Adrenal gland (tissue), 12 donors: ENCODE results near the gene SCN3A. TPM values are rescaled to one million over a fixed set of nuclear protein-coding genes. Genes with fewer than 3 reads are reported as not detected.

Experiments used
- DNase-seq, 7 donors: peaks; one replicate each; pipeline ENCODE4 v3.0.0-alpha.2; 2019 to 2020
- H3K27ac ChIP-seq, 5 donors: fragments of 200-600 bp; sonication (generic) in 4 of 5; 1 replicate in 3 of 5; 2 replicates in 2 of 5; pipeline versions ENCODE4 v1.5.1 to v1.8.0; 2016 to 2020; ENCODE audit warnings: mild to moderate bottlenecking in 1 of 5
- H3K27me3 ChIP-seq: fragments of 200-600 bp; 2 replicates; pipeline ENCODE4 v1.8.0; 2021
- H3K36me3 ChIP-seq, 2 donors: fragments of 200-600 bp; replicated peaks in 1 of 2; 1 replicate in 1 of 2; 2 replicates in 1 of 2; pipeline versions ENCODE4 v1.5.1 to v1.8.0; 2018 to 2022
- H3K4me1 ChIP-seq, 2 donors: fragments of 200-600 bp; replicated peaks in 1 of 2; 1 replicate in 1 of 2; 2 replicates in 1 of 2; pipeline versions ENCODE4 v1.5.1 to v1.8.0; 2018 to 2021
- H3K4me3 ChIP-seq, 4 donors: fragments of 200-600 bp; sonication (generic) in 3 of 4; one replicate each; pipeline ENCODE4 v1.5.1; 2016 to 2018
- H3K9me3 ChIP-seq, 3 donors: fragments of 200-600 bp; sonication (generic) in 1 of 3; replicated peaks in 1 of 3; 1 replicate in 2 of 3; 2 replicates in 1 of 3; pipeline versions ENCODE4 v1.5.1 to v1.8.0; 2016 to 2021
- POLR2A ChIP-seq, 2 donors: fragments of 450-650 bp; IDR thresholded peaks; one replicate each; pipeline ENCODE4 v1.6.1; 2017; ENCODE audit warnings: antibody characterized with exemption in 2 of 2, mild to moderate bottlenecking in 2 of 2, moderate library complexity in 1 of 2
- WGBS, 4 donors: extraction: QIAGEN DNeasy Blood & Tissue Kit in 2 of 4; methylation state at CpG; one replicate each; pipeline versions ENCODE4 v1.1.5 to v1.1.7; 2013 to 2017; 5-methylcytosine and 5-hydroxymethylcytosine counted together
- intact Hi-C, 2 donors: fragments of 100-400 bp; cut with DNase I; formaldehyde crosslinking; loops; one replicate each; pipeline versions ENCODE4 v1.14.1 to v1.15.0; 2022 to 2023
- polyA plus RNA-seq, 3 donors: library from polyadenylated mRNA; stranded (reverse); fragments of 200-250 nt in 2 of 3; fragments of 350-450 nt in 1 of 3; fragmentation: Illumina TruSeq in 1 of 3; extraction: RNeasy Lipid Tissue Mini Kit (QIAGEN cat#74804) in 1 of 3; gene quantifications; one replicate each; pipeline ENCODE4 v1.2.3, GENCODE V29; 2013 to 2014
- total RNA-seq, 9 donors: library from RNA; depleted of rRNA in 4 of 9; stranded (reverse); fragments of >200 nt in 4 of 9; fragments of 120-200 nt in 1 of 9; fragmentation: NEBNext Ultra II Directional in 1 of 9; extraction: Animal tissue kit (Norgen Biotek cat#: 25700) in 1 of 9; gene quantifications; one replicate each; pipeline versions ENCODE4 v1.1.0 to v1.2.4, GENCODE V29; 2013 to 2023
- TF ChIP-seq, protein P1 (sequence below), 6 experiments: fragments of 450-650 bp in 4 of 6; fragments of 200-600 bp in 2 of 6; sonication (generic) in 1 of 6; IDR thresholded peaks; 1 replicate in 5 of 6; 2 replicates in 1 of 6; pipeline versions ENCODE4 v1.5.1 to v1.8.0; 2016 to 2021; ENCODE audit warnings: antibody characterized with exemption in 6 of 6, mild to moderate bottlenecking in 2 of 6, moderate library complexity in 1 of 6
- donor health status: healthy with polysubstance abuse.
- donor health status: Bipolar disorder and iron deficiency.
- donor health status: DM: yes; HTN: yes; CAD: no.
- donor health status: DM: no; HTN: no; CAD: no.
- donor health status: DM: no; HTN: no; CAD: no.
- donor health status: DM: yes; HTN: yes; CAD: no.

Gene SCN3A
- total and polyA plus RNA-seq, 12 donors: 0.17 to 4.7 (median 0.90) TPM

DNA sequence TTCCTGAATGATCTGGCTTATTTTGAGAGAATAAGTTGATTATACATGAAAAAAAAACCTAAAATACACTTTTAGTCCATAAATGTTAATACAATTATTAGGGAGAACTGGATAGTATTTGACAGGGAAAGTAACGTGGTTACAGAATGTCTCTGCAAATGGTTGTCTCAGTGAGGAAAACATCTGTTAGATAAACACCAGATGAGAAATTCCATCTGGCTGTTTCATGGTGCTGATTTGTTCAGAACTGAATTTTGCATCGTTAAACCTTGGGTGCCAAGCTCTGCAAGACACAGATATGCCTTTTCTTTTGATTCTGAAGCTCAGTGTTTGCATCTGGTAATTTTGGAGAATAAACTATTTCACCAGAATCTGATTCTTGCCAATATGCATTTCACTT, 90.4 kb downstream of the SCN3A start:
- TF ChIP-seq, protein P1, sequence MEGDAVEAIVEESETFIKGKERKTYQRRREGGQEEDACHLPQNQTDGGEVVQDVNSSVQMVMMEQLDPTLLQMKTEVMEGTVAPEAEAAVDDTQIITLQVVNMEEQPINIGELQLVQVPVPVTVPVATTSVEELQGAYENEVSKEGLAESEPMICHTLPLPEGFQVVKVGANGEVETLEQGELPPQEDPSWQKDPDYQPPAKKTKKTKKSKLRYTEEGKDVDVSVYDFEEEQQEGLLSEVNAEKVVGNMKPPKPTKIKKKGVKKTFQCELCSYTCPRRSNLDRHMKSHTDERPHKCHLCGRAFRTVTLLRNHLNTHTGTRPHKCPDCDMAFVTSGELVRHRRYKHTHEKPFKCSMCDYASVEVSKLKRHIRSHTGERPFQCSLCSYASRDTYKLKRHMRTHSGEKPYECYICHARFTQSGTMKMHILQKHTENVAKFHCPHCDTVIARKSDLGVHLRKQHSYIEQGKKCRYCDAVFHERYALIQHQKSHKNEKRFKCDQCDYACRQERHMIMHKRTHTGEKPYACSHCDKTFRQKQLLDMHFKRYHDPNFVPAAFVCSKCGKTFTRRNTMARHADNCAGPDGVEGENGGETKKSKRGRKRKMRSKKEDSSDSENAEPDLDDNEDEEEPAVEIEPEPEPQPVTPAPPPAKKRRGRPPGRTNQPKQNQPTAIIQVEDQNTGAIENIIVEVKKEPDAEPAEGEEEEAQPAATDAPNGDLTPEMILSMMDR (IDR thresholded peaks at IDR 0.05): no peak
- TF ChIP-seq POLR2A (IDR thresholded peaks at IDR 0.05): no peak
- no peak for DNase-seq
- 35 to 57% (median 45%) methylated on average over 2 of the region's 2 CpGs for WGBS, 4 donors
- H3K4me3 ChIP-seq: no peak overlapping the region
- no peaks in the 10 kb centered on the region for H3K27me3 ChIP-seq
- no peak overlapping the region for H3K27ac ChIP-seq
- H3K9me3 ChIP-seq: no peaks in the 10 kb centered on the region
- H3K36me3 ChIP-seq: no peaks in the 10 kb centered on the region
- no peaks in the 10 kb centered on the region for H3K4me1 ChIP-seq
- intact Hi-C loops: no loop called here

DNA sequence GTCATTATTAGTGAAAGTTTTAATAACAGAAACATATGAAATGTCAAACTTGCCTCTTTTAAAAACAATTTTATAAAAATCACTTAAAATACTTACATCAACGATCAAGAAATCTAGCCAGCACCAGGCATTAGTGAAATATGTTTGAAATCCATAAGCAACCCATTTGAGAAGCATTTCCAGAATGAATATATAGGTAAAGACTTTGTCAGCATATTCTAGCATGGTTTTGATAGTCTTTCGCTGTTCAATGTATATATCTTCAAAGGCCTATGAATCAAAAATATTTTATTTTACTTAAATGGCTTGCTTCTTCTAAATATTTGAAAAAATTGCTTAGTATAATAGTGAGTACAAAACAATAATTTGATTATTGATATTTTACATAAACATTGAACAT, 91.1 kb downstream of the SCN3A start:
- intact Hi-C loops: no loop called here
- DNase-seq: no peak
- Histone ChIP-seq H3K36me3 (no peaks in the 10 kb centered on the region), H3K4me1 (no peaks in the 10 kb centered on the region), H3K4me3 (no peak overlapping the region), H3K27ac (no peak overlapping the region), H3K27me3 (no peaks in the 10 kb centered on the region), H3K9me3 (no peaks in the 10 kb centered on the region)
- no peak for TF ChIP-seq POLR2A (IDR thresholded peaks at IDR 0.05)
- TF ChIP-seq, protein P1 (IDR thresholded peaks at IDR 0.05): no peak
- 66 to 80% (median 75%) methylated on average over 2 of the region's 2 CpGs for WGBS, 4 donors

DNA sequence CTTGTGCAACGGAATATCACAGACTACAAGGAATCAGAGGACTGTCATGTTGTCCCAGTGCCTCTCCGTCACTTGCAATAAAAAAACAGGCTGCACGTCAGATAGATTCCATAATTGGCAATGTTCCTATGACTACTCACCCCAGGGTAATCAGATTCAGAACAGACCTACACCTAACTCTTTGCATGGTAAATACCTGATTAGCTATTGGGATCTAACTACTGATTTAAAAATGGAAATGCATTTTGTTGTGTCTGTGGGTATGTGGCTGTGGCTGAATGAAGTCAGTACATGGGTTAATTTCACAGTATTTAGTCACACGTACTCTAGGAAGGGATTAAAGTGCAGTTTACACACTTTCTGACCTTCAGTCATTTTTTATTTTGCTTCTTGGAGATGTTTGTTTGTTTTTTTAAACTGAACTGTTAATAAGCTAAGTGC, 91.7 kb downstream of the SCN3A start:
- Histone ChIP-seq H3K9me3 (no peaks in the 10 kb centered on the region), H3K27ac (no peak overlapping the region), H3K36me3 (no peaks in the 10 kb centered on the region), H3K4me1 (no peaks in the 10 kb centered on the region), H3K27me3 (no peaks in the 10 kb centered on the region), H3K4me3 (no peak overlapping the region)
- no peak for TF ChIP-seq POLR2A (IDR thresholded peaks at IDR 0.05)
- 34 to 56% (median 36%) methylated on average over 3 to 4 of the region's 4 CpGs for WGBS, 4 donors
- no peak for DNase-seq
- intact Hi-C loops: no loop called here

DNA sequence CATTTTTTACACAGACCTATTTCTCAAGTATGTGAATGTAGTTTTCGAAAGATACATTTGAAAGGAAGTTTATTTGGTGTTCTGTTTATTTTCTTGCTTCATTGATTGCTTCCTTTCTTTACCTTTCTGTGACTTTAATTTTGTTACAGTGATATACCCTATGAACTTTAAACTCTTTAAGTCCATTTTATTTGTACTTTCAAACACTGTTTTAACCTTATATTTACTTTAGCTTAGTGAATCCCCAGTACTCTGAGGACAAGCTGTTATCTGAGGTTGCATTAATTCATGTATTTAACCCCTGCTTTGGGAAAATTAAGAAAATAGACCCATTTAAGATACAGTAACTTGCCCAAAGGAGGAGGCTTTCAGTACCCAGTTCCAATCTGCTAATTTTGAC, 93.5 kb downstream of the SCN3A start:
- DNase-seq: no peak
- WGBS, 4 donors: 59 to 76% (median 65%) methylated on average over 1 of the region's 1 CpG
- H3K27me3 ChIP-seq: no peaks in the 10 kb centered on the region
- no peak overlapping the region for H3K27ac ChIP-seq
- no peaks in the 10 kb centered on the region for H3K9me3 ChIP-seq
- H3K36me3 ChIP-seq: no peaks in the 10 kb centered on the region
- TF ChIP-seq POLR2A (IDR thresholded peaks at IDR 0.05): no peak
- TF ChIP-seq, protein P1 (IDR thresholded peaks at IDR 0.05): no peak
- H3K4me3 ChIP-seq: no peak overlapping the region
- H3K4me1 ChIP-seq: no peaks in the 10 kb centered on the region
- intact Hi-C loops: no loop called here

DNA sequence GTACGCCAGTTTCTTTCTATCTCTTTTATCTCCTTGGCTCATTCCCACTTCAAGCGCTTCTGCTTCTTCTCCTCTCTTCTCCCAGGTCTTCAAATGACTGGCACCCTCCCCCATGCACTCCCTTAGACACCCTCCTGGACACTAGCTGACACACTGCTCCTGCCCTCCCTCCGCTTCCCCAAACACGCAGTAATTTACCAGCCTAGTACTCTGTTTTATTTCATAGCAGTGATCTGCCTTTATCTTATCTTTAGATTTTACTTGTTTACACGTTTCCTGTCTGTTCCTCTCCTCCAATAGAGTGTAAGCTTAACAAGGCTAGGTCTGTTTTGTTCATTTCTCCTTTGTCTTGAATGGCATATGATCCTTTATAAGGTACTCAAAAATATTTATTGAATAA, 93.9 kb downstream of the SCN3A start:
- no peak for DNase-seq
- TF ChIP-seq POLR2A (IDR thresholded peaks at IDR 0.05): no peak
- TF ChIP-seq, protein P1 (IDR thresholded peaks at IDR 0.05): no peak
- Histone ChIP-seq H3K9me3 (no peaks in the 10 kb centered on the region), H3K27me3 (no peaks in the 10 kb centered on the region), H3K4me3 (no peak overlapping the region), H3K27ac (no peak overlapping the region), H3K36me3 (no peaks in the 10 kb centered on the region), H3K4me1 (no peaks in the 10 kb centered on the region)
- 45 to 65% (median 49%) methylated on average over 5 of the region's 5 CpGs for WGBS, 4 donors
- intact Hi-C loops: no loop called here
